Peyer's patch (tissue), 4 donors: Measurements from ENCODE around the gene ADCY9. TPM values are rescaled to one million over a fixed set of nuclear protein-coding genes. Genes with fewer than 3 reads are reported as not detected.

Experiments used
- DNase-seq, 3 donors: peaks; one replicate each; pipeline ENCODE4 v3.0.0-alpha.2; 2017 to 2019
- H3K27ac ChIP-seq, 4 donors: fragments of 200-600 bp; sonication (generic); one replicate each; pipeline ENCODE4 v1.5.1; 2016 to 2019
- H3K27me3 ChIP-seq, 2 donors: fragments of 200-600 bp; sonication (generic); one replicate each; pipeline ENCODE4 v1.5.1; 2019
- H3K36me3 ChIP-seq, 3 donors: fragments of 200-600 bp; sonication (generic); one replicate each; pipeline ENCODE4 v1.5.1; 2016 to 2019
- H3K4me1 ChIP-seq, 4 donors: fragments of 200-600 bp; sonication (generic); one replicate each; pipeline ENCODE4 v1.5.1; 2016 to 2019
- H3K4me3 ChIP-seq, 4 donors: fragments of 200-600 bp; sonication (generic); 1 replicate in 3 of 4; 2 replicates in 1 of 4; pipeline ENCODE4 v1.5.1; 2016 to 2019; ENCODE audit warnings: mild to moderate bottlenecking in 1 of 4
- H3K9me3 ChIP-seq, 4 donors: fragments of 200-600 bp; sonication (generic); one replicate each; pipeline ENCODE4 v1.5.1; 2016 to 2019; ENCODE audit warnings: mild to moderate bottlenecking in 1 of 4
- CTCF ChIP-seq, 6 experiments: fragments of 450-650 bp in 4 of 6; fragments of 200-600 bp in 2 of 6; sonication (generic) in 1 of 6; IDR thresholded peaks; one replicate each; pipeline ENCODE4 v1.5.1; 2017 to 2019; ENCODE audit warnings: antibody characterized with exemption in 6 of 6, mild to moderate bottlenecking in 3 of 6, moderate library complexity in 1 of 6
- POLR2A ChIP-seq, 2 donors: fragments of 450-650 bp; IDR thresholded peaks; one replicate each; pipeline ENCODE4 v1.5.1; 2017; ENCODE audit warnings: antibody characterized with exemption in 2 of 2, mild to moderate bottlenecking in 2 of 2, moderate library complexity in 2 of 2
- total RNA-seq, 4 donors: library from RNA; depleted of rRNA; stranded (reverse); fragments of >200 nt; gene quantifications; one replicate each; pipeline ENCODE4 v1.1.0, GENCODE V29; 2016

The ADCY9 gene
- total RNA-seq, 4 donors from 2014 or later, result 19.8 to 47.3 (median 44.0) TPM

DNA sequence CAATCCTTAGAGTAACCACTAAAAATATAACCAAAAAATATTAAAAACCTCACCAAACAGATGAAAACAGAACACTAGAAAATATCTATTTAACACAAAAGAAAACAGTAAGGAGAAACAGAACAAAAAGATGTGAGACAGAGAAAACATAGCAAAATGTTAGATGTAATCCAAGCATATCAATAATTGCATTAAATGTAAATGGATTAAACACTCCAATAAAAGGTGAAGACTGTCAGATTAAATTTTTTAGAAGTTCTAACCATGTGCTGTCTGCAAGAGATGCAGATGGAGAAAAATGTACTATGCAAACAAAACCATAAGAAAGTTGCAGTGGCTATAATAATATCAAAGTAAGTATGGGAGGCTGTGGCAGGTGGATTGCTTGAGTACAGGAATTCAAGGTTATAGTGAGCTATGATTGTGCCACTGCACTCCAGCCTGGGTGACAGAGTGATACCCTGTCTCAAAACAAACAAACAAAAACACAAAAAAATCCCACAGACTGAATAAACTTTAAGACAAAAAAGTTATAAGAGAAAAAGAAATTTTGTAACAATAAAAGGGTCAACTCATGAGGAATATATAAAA lies 53.9 kb downstream of the ADCY9 start:
- H3K4me3 ChIP-seq, result no peak overlapping the region
- no peak for TF ChIP-seq CTCF (IDR thresholded peaks at IDR 0.05)
- no peaks in the 10 kb centered on the region for H3K4me1 ChIP-seq
- no peak overlapping the region for H3K27ac ChIP-seq
- H3K27me3 ChIP-seq, result no peaks in the 10 kb centered on the region
- DNase-seq, result no peak
- no peaks in the 10 kb centered on the region for H3K9me3 ChIP-seq
- H3K36me3 ChIP-seq, result no peaks in the 10 kb centered on the region

- no peaks in the 10 kb centered on the region for H3K9me3 ChIP-seq
- DNase-seq, result no peak
- H3K36me3 ChIP-seq, result no peaks in the 10 kb centered on the region
- H3K4me1 ChIP-seq, result no peaks in the 10 kb centered on the region
- no peaks in the 10 kb centered on the region for H3K27me3 ChIP-seq
- no peak overlapping the region for H3K4me3 ChIP-seq
- H3K27ac ChIP-seq, result no peak overlapping the region
- no peak for TF ChIP-seq CTCF (IDR thresholded peaks at IDR 0.05)
- no peak for TF ChIP-seq POLR2A (IDR thresholded peaks at IDR 0.05)
Observed at GRCh38 chr16:4060823-4061222, 55.4 kb downstream of the ADCY9 start.

DNA sequence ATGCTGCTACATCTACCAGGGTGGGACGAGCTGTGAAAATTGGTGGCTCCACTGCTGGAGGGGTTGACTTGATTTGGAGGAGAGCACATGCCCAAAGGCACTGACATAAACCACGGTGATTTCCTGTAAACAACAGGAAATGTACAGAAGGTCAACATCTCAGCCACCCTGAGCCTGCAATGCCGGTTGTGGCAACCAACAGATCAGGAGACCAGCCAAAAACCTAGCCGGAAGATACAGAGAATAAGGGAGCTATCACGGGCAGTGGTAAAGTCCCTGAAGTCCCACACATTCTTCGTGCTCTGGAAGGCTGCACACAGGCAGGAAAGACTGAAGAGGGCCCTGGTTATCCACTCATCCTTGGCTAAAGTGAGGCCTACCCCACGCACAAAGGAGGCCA lies 56.2 kb downstream of the ADCY9 start:
- Histone ChIP-seq H3K4me1 (no peaks in the 10 kb centered on the region), H3K36me3 (no peaks in the 10 kb centered on the region), H3K9me3 (no peaks in the 10 kb centered on the region), H3K27me3 (no peaks in the 10 kb centered on the region), H3K27ac (peak overlapping the region in 1 of 4 donors; percentile 57), H3K4me3 (no peak overlapping the region)
- TF ChIP-seq CTCF (IDR thresholded peaks at IDR 0.05) (no peak), POLR2A (IDR thresholded peaks at IDR 0.05) (no peak)
- DNase-seq, result peak in 1 of 3 donors; percentile 60

- Histone ChIP-seq H3K4me3 (no peak overlapping the region), H3K4me1 (peaks cover 0 to 5% (median 0%) of the 10 kb centered on the region in 4 donors), H3K27ac (no peak overlapping the region), H3K27me3 (no peaks in the 10 kb centered on the region), H3K36me3 (no peaks in the 10 kb centered on the region), H3K9me3 (no peaks in the 10 kb centered on the region)
- no peak for DNase-seq
- no peak for TF ChIP-seq CTCF (IDR thresholded peaks at IDR 0.05)
- TF ChIP-seq POLR2A (IDR thresholded peaks at IDR 0.05), result no peak
Observed at GRCh38 chr16:4058386-4058785, 57.9 kb downstream of the ADCY9 start.

GRCh38 chr16:4057439-4057877 lies 58.8 kb downstream of the ADCY9 start:
- Histone ChIP-seq H3K36me3 (no peaks in the 10 kb centered on the region), H3K27ac (no peak overlapping the region), H3K9me3 (no peaks in the 10 kb centered on the region), H3K4me1 (peaks cover 0 to 7% (median 0%) of the 10 kb centered on the region in 4 donors), H3K4me3 (no peak overlapping the region), H3K27me3 (no peaks in the 10 kb centered on the region)
- DNase-seq, result no peak
- no peak for TF ChIP-seq POLR2A (IDR thresholded peaks at IDR 0.05)

DNA sequence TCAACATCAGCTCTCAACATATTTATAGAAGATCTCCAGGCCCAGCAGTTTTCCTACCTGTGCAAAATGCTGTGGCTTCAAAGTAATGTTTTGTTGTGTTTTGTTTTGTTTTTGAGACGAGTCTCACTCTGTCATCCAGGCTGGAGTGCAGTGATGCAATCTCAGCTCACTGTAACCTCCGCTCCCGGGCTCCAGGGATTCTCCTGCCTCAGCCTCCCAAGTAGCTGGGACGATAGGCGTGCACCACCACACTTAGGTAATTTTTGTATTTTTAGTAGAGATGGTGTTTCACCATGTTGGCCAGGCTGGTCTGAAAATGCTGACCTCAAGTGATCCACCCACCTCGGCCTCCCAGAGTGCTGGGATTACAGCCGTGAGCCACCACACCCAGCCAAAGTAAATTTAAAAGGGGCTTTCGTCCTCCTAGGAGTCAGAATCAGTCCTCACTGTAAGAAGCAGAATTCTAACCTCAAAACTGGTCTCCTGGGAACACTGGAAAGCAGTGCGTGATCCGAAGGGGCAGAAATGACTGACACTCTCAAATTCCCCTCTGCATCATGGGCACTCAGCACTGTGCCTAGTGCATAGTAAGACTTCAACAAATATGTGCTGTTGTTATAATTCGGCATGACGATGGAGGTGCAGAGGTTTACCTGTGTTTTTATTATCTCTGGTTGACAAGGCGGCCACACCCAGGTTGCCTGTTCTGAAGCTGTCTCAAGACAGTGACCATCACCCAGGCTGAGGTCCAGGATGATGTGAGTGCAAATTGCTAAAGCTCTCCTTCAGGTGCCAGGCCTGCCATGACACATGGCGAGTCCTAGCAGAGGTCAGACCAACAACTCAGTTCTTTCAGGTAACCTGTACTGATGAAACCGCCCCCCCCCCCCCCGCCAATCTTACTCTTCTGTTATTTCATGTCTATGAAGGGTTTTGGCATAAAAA lies 59.8 kb downstream of the ADCY9 start:
- DNase-seq, result no peak
- Histone ChIP-seq H3K4me1 (peaks cover 0 to 7% (median 0%) of the 10 kb centered on the region in 4 donors), H3K27me3 (no peaks in the 10 kb centered on the region), H3K9me3 (no peaks in the 10 kb centered on the region), H3K27ac (no peak overlapping the region), H3K36me3 (no peaks in the 10 kb centered on the region), H3K4me3 (no peak overlapping the region)
- TF ChIP-seq POLR2A (IDR thresholded peaks at IDR 0.05) (no peak), CTCF (IDR thresholded peaks at IDR 0.05) (no peak)
